Body of pancreas (tissue), 4 donors: ENCODE measurements around the gene PIGB. TPM values are rescaled to one million over a fixed set of nuclear protein-coding genes. Genes with fewer than 3 reads are reported as not detected.

ENCODE experiments used
- ATAC-seq: fragments of 150-250 bp; one replicate; pipeline ENCODE4 v1.9.1; 2016
- DNase-seq, 4 donors: peaks; one replicate each; pipeline ENCODE4 v3.0.0-alpha.2; 2019
- H3K27ac ChIP-seq, 4 donors: fragments of 200-600 bp; sonication (generic); 1 replicate in 3 of 4; 2 replicates in 1 of 4; pipeline versions ENCODE4 v1.5.1 to v1.6.1; 2016 to 2019; ENCODE audit warnings: mild to moderate bottlenecking in 1 of 4, mixed read lengths in 1 of 4, moderate library complexity in 1 of 4
- H3K27me3 ChIP-seq, 2 donors: fragments of 200-600 bp; sonication (generic); one replicate each; pipeline ENCODE4 v1.6.0; 2016; ENCODE audit warnings: mild to moderate bottlenecking in 1 of 2
- H3K36me3 ChIP-seq, 2 donors: fragments of 200-600 bp; sonication (generic); replicated peaks in 1 of 2; 2 replicates each; pipeline ENCODE4 v1.5.1; 2016; ENCODE audit warnings: low read depth in 2 of 2; ENCODE audit not compliant: insufficient read depth in 1 of 2
- H3K4me1 ChIP-seq: fragments of 200-600 bp; sonication (generic); one replicate; pipeline ENCODE4 v1.6.0; 2016
- H3K4me3 ChIP-seq, 2 donors: fragments of 200-600 bp; sonication (generic); 1 replicate in 1 of 2; 2 replicates in 1 of 2; pipeline ENCODE4 v1.5.1; 2016 to 2019
- H3K9me3 ChIP-seq, 3 donors: fragments of 200-600 bp; sonication (generic); 1 replicate in 2 of 3; 2 replicates in 1 of 3; pipeline ENCODE4 v1.5.1; 2016
- CTCF ChIP-seq, 7 experiments: fragments of 450-650 bp in 4 of 7; fragments of 200-600 bp in 3 of 7; sonication (generic) in 3 of 7; IDR thresholded peaks; one replicate each; pipeline ENCODE4 v1.5.1; 2016 to 2019; ENCODE audit warnings: antibody characterized with exemption in 7 of 7
- POLR2A ChIP-seq, 3 donors: fragments of 450-650 bp; IDR thresholded peaks; one replicate each; pipeline ENCODE4 v1.6.1; 2016; ENCODE audit warnings: antibody characterized with exemption in 3 of 3, mild to moderate bottlenecking in 2 of 3
- WGBS, 2 donors: methylation state at CpG; one replicate each; pipeline ENCODE4 v1.1.5; 2017; 5-methylcytosine and 5-hydroxymethylcytosine counted together
- intact Hi-C: fragments of 100-400 bp; cut with DNase I; formaldehyde crosslinking; loops from one replicate; pipeline ENCODE4 v1.15.1; 2023
- total RNA-seq, 2 donors: library from RNA; depleted of rRNA; stranded (reverse); fragments of >200 nt; gene quantifications; one replicate each; pipeline ENCODE4 v1.1.0, GENCODE V29; 2016

The PIGB gene
- total RNA-seq, 2 donors from 2014 or later, result 9.1 to 17.1 TPM

- Histone ChIP-seq H3K9me3 (no peaks in the 10 kb centered on the region), H3K4me3 (no peak overlapping the region)
- intact Hi-C loops, result no loop called here
Measured at GRCh38 chr15:55357774-55358173, 38.8 kb downstream of the PIGB start.

GRCh38 chr15:55358471-55358870 lies 39.4 kb downstream of the PIGB start:
- TF ChIP-seq POLR2A (IDR thresholded peaks at IDR 0.05) (no peak), CTCF (IDR thresholded peaks at IDR 0.05) (no peak)
- H3K27me3 ChIP-seq, result no peaks in the 10 kb centered on the region
- peaks cover 3 to 7% of the 10 kb centered on the region in 2 donors for H3K36me3 ChIP-seq
- intact Hi-C loops, result no loop called here
- H3K4me1 ChIP-seq, result no peaks in the 10 kb centered on the region
- H3K27ac ChIP-seq, result no peak overlapping the region
- H3K4me3 ChIP-seq, result no peak overlapping the region
- DNase-seq (no peak), ATAC-seq (no peak)
- no peaks in the 10 kb centered on the region for H3K9me3 ChIP-seq

More at GRCh38 chr15:55357774-55358173, 38.8 kb downstream of the PIGB start:
- no peaks in the 10 kb centered on the region for H3K4me1 ChIP-seq
- TF ChIP-seq CTCF (IDR thresholded peaks at IDR 0.05) (no peak), POLR2A (IDR thresholded peaks at IDR 0.05) (no peak)
- H3K36me3 ChIP-seq, result peaks cover 0 to 9% of the 10 kb centered on the region in 2 donors
- H3K27me3 ChIP-seq, result no peaks in the 10 kb centered on the region
- H3K27ac ChIP-seq, result no peak overlapping the region
- 96 to 100% methylated on average over 2 of the region's 2 CpGs for WGBS, 2 donors
- ATAC-seq (no peak), DNase-seq (no peak)

- DNase-seq, result no peak
- Histone ChIP-seq H3K27ac (no peak overlapping the region), H3K9me3 (no peaks in the 10 kb centered on the region), H3K4me1 (no peaks in the 10 kb centered on the region), H3K4me3 (no peak overlapping the region), H3K36me3 (peaks cover 3 to 8% of the 10 kb centered on the region in 2 donors), H3K27me3 (no peaks in the 10 kb centered on the region)
- intact Hi-C loops, result no loop called here
- 71 to 83% methylated on average over 6 of the region's 6 CpGs for WGBS, 2 donors
- TF ChIP-seq CTCF (IDR thresholded peaks at IDR 0.05), result no peak
- TF ChIP-seq POLR2A (IDR thresholded peaks at IDR 0.05), result no peak
- no peak for ATAC-seq
Measured at GRCh38 chr15:55360256-55360655, 41.2 kb downstream of the PIGB start.

GRCh38 chr15:55361048-55361447 lies 42.0 kb downstream of the PIGB start:
- Histone ChIP-seq H3K27ac (no peak overlapping the region), H3K4me3 (no peak overlapping the region), H3K36me3 (peaks cover 3 to 6% of the 10 kb centered on the region in 2 donors), H3K4me1 (no peaks in the 10 kb centered on the region), H3K9me3 (no peaks in the 10 kb centered on the region), H3K27me3 (no peaks in the 10 kb centered on the region)
- DNase-seq, result no peak
- ATAC-seq, result no peak
- WGBS, 2 donors, result 87 to 93% methylated on average over 10 of the region's 10 CpGs
- TF ChIP-seq CTCF (IDR thresholded peaks at IDR 0.05), result no peak
- TF ChIP-seq POLR2A (IDR thresholded peaks at IDR 0.05), result no peak
- intact Hi-C loops, result no loop called here

- 95 to 100% methylated on average over 2 of the region's 2 CpGs for WGBS, 2 donors
- Histone ChIP-seq H3K4me1 (no peaks in the 10 kb centered on the region), H3K36me3 (peaks cover 3 to 6% of the 10 kb centered on the region in 2 donors), H3K4me3 (no peak overlapping the region), H3K9me3 (no peaks in the 10 kb centered on the region), H3K27ac (no peak overlapping the region), H3K27me3 (no peaks in the 10 kb centered on the region)
- TF ChIP-seq CTCF (IDR thresholded peaks at IDR 0.05) (no peak), POLR2A (IDR thresholded peaks at IDR 0.05) (no peak)
- ATAC-seq, result no peak
- DNase-seq, result no peak
- intact Hi-C loops, result no loop called here
Measured at GRCh38 chr15:55362641-55363040, 43.6 kb downstream of the PIGB start.
